ENCODE measurements around the gene SPSB1.
A peak's percentile ranks its signal among the peaks of the same experiment; 100 is the strongest.

The SPSB1 gene

DNA sequence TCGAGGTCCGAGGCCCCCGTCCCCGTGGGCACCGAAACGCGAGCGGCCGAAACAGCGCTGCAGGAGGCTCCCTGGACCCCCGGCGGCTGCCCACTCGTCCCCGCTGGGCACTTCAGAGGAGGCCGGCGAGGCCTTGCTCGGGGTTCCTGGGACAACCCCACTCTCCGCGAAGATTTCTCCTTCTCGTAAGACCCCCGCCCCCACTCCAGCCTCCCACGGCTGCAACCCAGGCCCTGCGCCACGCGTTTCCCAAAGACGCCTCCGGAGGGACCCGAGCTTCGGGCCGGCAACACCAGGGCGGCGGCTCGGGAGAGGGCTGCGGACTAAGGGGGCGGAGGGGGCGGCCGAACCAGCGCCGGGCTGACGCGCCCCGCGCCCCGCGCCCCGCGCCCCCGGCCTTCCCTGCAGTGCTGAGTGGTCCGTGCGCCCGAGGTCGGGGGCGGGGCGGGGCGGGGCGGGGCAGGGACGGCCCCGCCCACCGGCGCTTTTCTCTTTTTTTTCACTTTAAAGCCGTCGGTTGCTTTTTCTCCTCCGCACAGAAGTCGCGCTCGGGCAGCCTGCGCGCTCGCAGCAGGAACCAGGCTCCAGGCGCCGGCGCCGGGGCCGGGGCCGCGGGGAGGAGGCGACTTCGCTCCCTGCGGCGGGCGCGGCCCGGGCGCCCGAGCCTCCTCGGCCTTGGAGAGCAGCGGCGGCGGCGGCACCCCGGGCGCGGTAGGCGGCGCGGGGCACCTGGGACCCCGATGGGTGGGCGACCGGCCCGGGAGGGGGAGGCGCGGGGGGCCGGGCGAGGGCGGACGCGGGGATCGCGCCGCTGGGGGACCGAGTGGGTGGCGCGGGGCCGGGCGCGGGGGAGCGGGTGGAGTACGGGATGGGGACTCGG, at the start of gene SPSB1:
Gene SPSB1 (plus strand): TSS at position 534 of the 880 bp plus-strand sequence. CDS start 62,998 bp downstream, outside the sequence.
- DNase-seq = peak; percentile 63

DNA sequence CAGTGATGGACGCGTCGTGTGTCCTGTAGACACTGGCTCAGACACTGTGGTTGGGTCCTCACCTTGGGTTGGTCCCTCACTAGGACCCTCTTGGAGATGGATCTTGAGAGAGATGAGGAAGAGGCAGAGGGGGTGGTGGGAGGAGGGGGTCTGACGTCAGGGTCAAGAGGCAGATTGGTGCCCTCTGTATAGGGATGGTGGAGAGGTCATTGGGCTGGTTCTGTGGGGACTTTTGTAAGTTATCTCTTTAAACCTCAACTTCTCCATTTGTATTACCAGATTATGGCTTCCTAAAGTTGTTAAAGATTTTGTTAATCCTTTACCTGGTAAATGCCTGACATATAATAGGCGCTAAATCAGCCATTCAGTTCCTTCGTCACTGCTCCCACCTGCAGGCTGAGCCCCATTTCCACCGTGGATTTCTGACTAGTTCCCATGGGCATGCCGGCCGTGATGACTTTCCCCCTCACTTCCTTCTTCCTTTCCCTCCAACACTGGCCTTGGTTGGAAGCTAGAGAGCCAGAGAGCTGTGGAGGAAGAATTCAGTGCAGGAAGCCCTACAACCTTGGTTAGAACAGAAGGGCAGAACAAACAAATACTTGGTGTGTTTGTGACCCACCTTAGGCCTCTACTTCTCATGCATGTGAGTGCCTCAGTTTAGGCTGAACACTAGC, 49.5 kb upstream of the SPSB1 start:
- no peak for DNase-seq

DNA sequence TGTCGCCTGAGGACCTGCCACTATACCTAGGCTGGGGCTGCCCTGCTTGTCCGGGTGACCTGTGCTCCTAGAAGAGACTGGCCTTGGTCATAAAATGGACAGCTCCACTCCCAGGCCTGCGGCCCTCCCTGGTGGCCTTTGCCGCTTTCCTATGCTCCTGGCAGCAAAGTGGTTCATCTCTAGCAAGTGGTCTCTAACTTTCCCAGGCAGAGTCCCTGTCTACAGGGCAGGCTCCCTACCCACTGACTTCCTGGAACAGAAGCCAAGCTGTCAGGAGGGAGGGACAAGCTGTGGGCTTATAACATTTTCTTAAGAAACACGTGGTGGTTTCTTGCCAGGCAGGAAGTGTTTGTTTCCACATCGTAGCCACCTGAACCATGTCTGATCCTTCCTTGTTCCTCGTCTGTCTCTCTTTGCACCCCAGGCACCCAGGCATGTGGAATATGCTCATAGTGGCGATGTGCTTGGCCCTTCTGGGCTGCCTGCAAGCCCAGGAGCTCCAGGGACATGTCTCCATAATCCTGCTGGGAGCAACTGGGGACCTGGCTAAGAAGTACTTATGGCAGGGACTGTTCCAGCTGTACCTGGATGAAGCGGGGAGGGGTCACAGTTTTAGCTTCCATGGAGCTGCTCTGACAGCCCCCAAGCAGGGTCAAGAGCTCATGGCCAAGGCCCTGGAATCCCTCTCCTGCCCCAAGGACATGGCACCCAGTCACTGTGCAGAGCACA, 48.0 kb upstream of the SPSB1 start:
- DNase-seq = no peak

DNA sequence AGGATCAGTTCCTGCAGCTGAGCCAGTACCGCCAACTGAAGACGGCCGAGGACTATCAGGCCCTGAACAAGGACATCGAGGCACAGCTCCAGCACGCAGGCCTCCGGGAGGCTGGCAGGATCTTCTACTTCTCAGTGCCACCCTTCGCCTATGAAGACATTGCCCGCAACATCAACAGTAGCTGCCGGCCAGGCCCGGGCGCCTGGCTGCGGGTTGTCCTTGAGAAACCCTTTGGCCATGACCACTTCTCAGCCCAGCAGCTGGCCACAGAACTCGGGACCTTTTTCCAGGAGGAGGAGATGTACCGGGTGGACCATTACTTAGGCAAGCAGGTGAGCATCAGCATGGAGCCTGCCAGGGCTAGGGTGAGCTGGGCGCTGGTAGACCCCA, 47.5 kb upstream of the SPSB1 start:
- DNase-seq = no peak

DNA sequence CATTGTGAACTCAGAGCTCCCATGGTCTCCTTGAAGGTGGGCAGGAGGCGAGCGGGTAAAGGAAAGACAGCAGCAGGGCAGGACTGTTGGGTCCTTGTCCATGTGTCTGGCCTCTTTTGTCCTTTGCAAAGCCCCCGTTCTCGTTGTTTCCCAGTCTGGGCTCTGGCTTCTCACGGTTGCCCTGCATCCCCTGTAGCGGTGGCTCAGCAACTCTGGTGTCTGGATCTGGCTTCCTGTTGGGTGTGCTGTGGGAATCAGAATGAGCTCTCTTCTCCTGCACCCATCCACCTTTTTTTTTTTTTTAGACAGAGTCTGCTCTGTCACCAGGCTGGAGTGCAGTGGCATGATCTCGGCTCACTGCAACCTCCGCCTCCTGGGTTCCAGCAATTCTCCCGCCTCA, 47.0 kb upstream of the SPSB1 start:
- DNase-seq = no peak

DNA sequence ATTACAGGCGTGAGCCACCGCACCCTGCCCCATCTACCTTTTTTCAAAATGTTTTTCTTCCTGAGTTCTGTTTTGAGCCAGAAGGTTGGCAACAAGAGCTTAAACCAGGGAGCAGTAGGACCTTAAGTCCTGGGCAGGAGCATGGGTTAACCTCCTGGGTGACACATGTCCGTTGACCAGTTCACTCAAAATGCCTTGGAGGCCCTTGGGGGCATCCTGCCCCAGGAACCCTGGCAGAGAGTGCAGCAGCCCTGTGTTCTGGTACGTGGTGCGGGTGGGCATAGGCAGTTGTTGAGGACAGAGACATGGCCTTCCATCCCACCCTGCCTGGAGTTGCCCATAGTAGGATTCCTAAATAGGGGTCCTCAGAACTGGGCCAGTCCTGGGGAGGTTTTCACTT, 46.5 kb upstream of the SPSB1 start:
- DNase-seq = no peak

DNA sequence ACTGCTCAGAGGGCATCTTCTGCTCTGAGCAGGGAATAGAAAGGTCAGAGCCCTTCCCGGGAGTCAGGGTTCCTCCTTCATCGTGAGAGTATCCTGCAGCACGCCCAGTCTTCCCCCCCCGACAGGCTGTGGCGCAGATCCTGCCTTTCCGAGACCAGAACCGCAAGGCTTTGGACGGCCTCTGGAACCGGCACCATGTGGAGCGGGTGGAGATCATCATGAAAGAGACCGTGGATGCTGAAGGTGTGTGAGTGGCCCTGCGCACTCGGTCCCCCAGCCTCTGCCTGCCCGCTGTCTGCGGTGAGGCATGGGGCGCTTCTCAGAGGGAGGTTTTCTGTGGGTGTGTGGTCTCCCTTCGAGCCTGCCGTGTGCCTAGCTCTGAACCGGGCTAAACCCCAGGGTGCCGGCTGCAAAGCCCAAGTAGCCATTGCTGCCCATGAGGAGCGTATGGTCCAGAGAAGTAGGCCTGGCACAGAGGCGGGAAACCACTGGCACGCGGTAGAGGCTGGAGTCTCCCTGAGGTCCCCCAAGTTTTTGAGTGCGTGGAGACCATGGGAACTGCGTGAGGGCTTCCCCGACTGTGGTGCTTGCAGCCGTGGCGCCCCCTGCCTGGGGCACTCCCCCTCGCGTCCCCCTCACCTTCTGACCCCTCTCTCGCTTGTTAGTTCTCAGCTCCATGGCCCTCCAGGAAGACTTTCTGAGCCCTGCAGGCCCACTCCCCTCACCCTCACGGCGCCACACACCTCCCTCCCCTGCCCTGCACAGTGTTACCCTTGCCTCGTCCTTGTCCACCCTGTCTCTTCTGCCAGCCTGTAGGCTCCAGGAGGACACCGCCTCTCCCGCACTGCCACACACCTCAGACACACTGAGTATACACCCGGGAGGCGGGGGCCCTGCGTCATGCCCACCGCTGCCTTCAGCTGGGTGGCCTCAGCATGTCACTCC, 45.6 kb upstream of the SPSB1 start:
- no peak for DNase-seq

DNA sequence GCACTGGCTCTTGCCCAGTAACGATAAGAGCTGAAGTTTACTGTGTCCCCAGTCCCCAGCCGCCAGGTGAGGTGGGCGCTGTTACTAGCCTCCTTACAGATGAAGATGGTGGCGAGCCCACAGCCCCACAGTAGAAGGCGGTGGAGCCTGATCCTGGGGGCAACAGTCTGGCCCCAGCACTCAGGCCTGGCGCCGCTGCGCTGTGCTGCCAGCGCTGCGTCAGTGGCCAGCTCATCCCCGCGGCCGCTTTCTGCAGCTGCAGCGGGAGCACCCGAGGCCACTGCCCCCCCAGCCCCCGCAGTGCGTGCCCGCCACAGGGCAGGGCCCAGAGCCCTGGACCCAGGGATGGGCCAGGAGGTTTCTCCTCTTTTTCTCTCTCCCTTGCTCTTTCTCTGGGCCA, 44.8 kb upstream of the SPSB1 start:
- DNase-seq = no peak

DNA sequence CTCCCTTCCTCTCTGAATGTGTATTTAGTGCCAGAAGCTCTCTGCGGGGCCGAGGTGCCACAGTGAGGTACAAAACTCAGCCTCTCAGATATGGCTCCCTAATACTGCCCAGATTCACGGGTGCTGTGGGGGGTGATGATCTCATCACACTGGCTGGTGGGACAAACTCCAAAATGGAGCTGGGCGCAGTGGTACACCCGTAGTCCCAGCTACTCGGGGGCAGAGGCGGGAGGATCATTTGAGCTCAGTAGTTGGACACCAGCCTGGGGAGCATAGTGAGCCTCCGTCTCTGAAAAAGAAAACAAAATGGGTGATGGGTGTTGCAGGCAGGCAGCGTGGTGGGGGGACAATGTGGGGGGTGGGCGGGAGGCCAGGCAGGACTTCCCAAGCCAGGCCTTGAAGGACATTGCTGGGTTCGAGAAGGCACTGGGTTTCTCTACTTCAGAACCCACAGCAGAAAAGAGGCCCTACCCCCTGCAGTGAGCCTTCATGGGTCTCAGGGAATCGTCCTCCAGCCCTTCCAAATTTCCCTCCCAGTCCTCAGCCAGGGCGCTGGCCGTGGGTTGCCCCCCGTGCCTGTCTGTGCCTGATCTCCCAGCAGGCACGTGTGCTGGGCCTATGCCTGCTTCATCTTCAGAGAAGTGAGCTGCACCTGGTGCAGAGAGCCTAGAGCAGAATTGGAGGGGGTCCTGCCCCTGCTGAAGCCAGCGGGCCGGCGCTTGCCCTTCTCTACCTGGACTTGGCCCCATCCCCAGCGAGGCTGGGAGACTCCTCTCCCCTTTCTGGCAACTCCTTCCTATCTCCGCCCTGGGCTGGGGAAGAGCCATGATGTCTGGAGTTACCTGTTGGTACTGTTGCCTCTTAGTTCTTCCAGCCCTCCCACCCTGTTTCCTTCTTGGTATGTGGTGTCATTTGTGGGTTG, 44.1 kb upstream of the SPSB1 start:
- no peak for DNase-seq

DNA sequence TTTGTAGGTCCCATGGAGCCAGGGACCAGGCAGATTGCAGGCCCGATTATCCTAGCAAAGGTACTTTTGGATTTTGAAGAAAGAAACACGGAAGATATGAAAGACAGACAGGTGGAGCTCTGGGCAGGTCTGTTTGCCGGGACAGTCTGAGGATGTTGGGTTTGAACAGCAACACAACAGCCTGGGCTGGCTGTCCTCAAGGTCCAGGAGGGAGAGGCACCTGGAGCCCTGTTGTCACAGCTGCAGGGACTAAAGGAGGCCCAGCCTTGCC, 43.5 kb upstream of the SPSB1 start:
- no peak for DNase-seq

DNA sequence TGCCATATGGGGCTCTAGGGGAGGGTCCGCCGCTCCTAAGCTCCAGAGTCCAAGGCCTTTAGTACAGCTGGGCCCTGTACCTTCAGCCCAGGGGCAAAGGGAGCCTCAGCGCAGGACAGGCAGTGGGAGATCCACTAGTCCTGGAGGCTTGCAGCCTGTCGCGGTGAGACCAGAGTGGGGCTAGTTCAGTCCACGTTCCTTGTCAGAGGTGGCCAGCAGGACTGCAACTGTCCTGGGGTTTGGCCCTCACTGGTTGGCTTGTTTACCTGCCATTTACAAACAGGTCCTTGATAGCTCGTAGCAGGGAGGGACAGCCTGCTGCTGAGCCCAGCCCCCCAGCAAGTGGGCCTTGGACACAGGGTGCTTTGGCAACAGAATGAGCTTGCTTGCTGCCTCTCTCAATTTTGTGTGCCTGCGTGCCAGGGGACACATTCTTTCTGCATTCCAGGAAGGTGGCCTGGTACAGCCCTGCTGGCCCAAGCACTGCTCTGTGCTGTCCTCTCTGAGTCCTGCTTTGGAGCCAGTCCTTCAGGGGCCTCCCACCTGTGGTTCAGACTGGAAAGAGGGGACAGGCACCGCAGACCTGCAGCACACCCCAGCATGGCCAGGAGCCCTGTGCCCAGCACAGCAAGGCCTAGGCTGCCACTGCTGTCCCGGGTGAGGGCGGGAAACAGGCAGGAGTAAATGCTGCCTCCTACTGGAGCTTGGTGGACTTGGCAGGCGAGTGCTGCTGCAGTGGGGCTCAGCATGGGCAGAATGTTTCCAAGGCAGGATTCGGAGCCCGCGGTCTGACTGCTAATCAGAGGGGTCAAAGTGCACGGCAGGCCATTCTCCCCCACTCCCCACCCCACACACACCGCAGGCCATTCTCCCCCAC, 42.9 kb upstream of the SPSB1 start:
- no peak for DNase-seq

DNA sequence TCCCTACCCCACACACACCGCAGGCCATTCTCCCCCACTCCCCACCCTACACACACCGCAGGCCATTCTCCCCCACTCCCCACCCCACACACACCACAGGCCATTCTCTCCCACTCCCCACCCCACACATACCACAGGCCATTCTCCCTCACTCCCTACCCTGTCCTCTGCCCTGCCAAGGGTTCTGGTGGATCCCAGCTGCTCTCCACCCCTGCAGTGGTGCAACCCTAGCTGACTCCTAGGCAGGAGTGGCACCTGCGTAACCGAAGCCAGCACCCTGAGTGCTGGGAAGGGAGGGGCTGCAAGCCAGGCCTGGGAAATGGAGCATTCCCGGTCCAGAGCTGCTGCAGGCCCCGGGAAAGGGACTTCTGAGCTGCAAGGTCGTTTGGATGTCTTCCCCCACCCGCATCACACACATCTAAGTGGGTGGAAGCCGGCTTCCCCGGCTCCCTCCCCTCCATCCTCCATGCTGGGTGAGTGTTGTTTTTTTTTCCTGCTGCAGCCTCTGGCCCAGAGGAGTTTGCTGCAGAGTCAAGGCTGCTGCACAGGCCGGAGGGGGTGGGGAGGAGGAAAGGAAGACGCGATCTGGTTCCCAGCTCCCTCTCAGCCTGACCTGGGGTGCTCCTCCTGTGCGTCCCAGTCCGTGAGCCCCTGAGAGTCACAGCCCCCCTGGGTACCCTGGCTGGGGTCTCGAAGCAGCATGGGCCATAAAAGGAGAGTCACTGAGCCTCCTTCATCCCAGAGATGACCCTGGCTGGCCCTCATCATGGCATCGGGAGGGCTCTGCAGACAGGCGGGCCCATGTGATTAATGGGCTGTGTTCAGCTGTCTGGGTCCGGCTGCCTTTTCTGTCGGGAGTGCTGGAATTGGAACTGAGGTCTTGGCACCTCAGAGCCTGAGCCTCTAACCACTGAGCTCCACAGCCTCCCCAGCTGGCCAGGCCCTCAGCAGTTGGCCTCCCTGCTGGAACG, 42.0 kb upstream of the SPSB1 start:
- DNase-seq = no peak

DNA sequence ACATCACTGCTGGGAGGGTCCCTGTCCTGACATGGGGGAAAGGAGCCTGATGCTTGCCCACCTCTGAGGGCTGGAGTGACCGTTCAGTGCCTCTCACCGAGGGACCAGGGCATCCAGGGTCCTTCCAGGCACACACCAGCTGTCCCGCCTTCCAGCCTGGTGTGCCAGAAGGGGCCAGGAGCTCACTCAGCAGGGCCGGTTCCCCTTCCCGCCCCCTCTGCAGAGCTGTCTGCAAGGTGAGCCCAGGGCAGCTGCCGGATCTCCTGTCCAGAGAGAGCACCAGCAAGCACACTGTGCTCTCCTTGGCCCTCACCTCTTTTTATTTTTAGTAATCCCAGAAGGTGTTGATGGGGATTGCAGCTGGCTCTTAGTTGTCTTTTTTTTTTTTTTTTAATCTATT, 41.2 kb upstream of the SPSB1 start:
- no peak for DNase-seq

DNA sequence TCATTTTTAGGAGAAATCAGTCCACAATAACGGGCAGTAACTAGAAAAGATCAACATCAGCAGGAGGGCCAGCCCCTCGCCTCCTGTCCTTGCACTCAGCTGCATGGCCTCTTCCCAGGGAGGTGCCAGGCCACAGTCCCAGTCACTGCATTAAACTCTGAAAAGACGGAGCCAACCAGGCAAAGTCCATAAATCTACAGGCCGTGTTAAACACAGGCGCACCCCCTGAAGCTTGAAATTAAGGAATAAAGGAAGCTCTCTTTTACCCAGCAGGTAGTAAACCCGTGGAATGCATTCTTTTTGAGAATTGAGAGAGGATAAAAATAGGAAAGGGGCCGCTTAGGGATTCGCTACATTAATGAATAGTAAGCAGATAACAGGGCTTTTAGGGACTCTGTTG, 39.7 kb upstream of the SPSB1 start:
- DNase-seq = no peak

DNA sequence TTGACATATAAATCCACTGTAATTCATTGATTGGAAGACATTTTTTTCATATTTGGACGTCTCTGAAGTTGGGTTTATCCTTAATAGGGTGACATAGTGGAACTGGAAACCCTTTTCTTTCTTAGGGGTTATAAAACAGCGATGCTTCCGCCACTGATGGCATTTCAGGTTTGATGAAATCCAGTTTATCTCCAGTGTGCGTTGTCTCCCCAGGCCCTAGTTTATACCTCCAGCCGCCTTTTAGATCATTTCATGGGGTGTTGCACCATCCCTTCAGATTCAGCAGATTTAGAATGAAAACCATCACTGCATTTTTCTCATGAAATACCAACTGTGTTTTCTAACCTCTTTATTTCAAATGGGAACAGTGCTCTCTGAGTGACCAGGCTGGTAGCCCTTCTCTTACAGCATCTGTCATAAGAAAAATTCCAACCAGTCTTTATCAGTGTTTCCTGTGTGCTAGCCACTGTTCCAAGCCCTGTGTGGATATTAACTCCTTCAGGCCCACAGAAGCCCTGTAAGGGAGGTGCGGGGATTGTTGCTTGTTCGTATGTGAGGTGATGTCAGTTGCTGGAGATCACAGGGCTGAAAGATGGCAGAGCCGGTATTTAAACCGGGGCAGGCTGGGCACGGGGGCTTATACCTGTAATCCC, 39.1 kb upstream of the SPSB1 start:
- DNase-seq = no peak

DNA sequence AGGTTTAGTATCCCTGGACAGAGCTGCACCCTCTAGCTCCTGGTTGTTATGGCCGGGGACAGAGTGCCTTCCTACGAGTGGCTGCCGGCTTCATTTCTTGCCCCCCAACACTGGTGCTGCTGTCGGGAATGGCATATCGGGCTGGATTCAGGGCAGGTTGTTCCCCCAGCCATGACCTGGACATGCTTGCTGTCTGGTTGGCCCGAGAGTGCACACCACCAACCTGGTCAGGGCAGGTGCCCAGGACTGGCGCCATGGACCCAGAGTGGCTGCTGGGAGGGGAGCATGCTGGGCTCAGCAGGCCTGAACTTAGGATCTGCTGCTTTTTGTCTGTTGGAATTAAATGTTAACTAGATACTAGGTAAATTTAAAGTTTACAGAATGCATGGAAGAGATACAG, 36.4 kb upstream of the SPSB1 start:
- DNase-seq = no peak

DNA sequence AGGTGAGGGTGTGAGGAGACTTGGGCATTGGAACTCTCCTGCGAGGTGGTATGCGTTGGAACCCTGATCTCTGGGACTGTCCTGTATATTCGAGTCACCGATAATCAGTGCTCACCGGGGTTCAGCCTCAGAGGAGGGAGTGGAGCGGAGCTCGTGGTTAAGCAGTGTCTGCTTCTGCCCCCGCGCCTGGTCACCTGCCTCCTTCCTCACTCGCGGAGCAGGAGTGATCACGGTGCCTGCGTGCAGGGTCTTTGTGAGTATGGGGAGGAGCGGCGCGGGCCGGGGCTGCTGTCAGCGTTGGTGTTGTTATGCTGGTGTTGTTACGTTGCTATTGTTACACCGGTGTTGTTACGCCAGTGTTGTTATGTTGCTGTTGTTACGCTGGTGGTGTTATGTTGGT, 34.8 kb upstream of the SPSB1 start:
- no peak for DNase-seq

DNA sequence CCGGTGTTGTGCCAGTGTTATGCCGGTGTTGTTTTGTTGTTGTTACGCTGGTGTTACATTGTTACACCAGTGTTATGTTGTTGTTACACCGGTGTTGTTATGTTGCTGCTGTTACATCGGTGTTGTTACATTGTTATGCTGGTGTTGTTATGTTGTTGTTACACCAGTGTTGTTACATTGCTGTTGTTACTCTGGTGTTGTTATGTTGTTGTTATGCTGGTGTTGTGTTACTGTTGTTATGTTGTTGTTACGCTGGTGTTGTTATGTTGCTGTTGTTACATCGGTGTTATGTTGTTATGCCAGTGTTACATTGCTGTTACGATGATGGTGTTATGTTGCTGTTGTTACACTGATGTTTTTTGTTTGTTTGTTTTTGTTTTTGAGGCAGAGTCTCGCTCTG, 34.1 kb upstream of the SPSB1 start:
- DNase-seq = no peak
